ENCODE measurements around the gene CAMK2G. TPM values are rescaled to one million over a fixed set of nuclear protein-coding genes. Genes with fewer than 3 reads are reported as not detected.

The CAMK2G gene
- total RNA-seq, 1 experiment from 2014 or later: 30.2 TPM

- H3K4me1 ChIP-seq: peaks cover 13% of the 10 kb centered on the region
- no peak for DNase-seq
- no peak overlapping the region for H3K4me3 ChIP-seq
- no peaks in the 10 kb centered on the region for H3K27me3 ChIP-seq
- peaks cover 7% of the 10 kb centered on the region; the same call in 1 of the 2 replicates for H3K36me3 ChIP-seq
- H3K27ac ChIP-seq: no peak overlapping the region
- H3K9me3 ChIP-seq (replicated peaks): no peaks in the 10 kb centered on the region
These were observed 7.7 kb downstream of the CAMK2G start for GRCh38 chr10:73866621-73867020.

GRCh38 chr10:73865459-73866442 is 8.6 kb downstream of the CAMK2G start:
- Histone ChIP-seq H3K9me3 (replicated peaks) (no peaks in the 10 kb centered on the region), H3K27me3 (no peaks in the 10 kb centered on the region), H3K36me3 (peaks cover 10% of the 10 kb centered on the region; the same call in 1 of the 2 replicates), H3K27ac (peak overlapping the region; percentile 24; the same call in 1 of the 2 replicates), H3K4me1 (peaks cover 13% of the 10 kb centered on the region), H3K4me3 (no peak overlapping the region)
- peak; percentile 72 to 80 for DNase-seq

- H3K36me3 ChIP-seq: peaks cover 12% of the 10 kb centered on the region; the same call in 1 of the 2 replicates
- H3K27me3 ChIP-seq: no peaks in the 10 kb centered on the region
- no peak for DNase-seq
- H3K27ac ChIP-seq: peak overlapping the region; percentile 24; the same call in 1 of the 2 replicates
- peaks cover 13% of the 10 kb centered on the region for H3K4me1 ChIP-seq
- no peak overlapping the region for H3K4me3 ChIP-seq
- H3K9me3 ChIP-seq (replicated peaks): no peaks in the 10 kb centered on the region
These were observed 9.3 kb downstream of the CAMK2G start for GRCh38 chr10:73865107-73865458.

- Histone ChIP-seq H3K27ac (no peak overlapping the region), H3K27me3 (no peaks in the 10 kb centered on the region), H3K4me1 (peaks cover 13% of the 10 kb centered on the region), H3K36me3 (peaks cover 12% of the 10 kb centered on the region; the same call in 1 of the 2 replicates), H3K9me3 (replicated peaks) (no peaks in the 10 kb centered on the region), H3K4me3 (no peak overlapping the region)
- no peak for DNase-seq
These were observed 10.1 kb downstream of the CAMK2G start for GRCh38 chr10:73864229-73864628.

GRCh38 chr10:73863039-73863817 is 11.1 kb downstream of the CAMK2G start:
- Histone ChIP-seq H3K27me3 (no peaks in the 10 kb centered on the region), H3K27ac (no peak overlapping the region), H3K9me3 (replicated peaks) (no peaks in the 10 kb centered on the region), H3K4me3 (no peak overlapping the region), H3K4me1 (peaks cover 13% of the 10 kb centered on the region), H3K36me3 (peaks cover 12% of the 10 kb centered on the region)
- peak in 1 of 2 experiments; percentile 26 for DNase-seq

GRCh38 chr10:73862011-73862410 is 12.3 kb downstream of the CAMK2G start:
- Histone ChIP-seq H3K27ac (no peak overlapping the region), H3K9me3 (replicated peaks) (no peaks in the 10 kb centered on the region), H3K4me1 (peaks cover 13% of the 10 kb centered on the region), H3K27me3 (no peaks in the 10 kb centered on the region), H3K36me3 (peaks cover 12% of the 10 kb centered on the region), H3K4me3 (no peak overlapping the region)
- DNase-seq: no peak

- H3K27me3 ChIP-seq: no peaks in the 10 kb centered on the region
- no peak for DNase-seq
- H3K4me3 ChIP-seq: no peak overlapping the region
- H3K4me1 ChIP-seq: peaks cover 6% of the 10 kb centered on the region
- H3K9me3 ChIP-seq (replicated peaks): no peaks in the 10 kb centered on the region
- peaks cover 17% of the 10 kb centered on the region for H3K36me3 ChIP-seq
- no peak overlapping the region for H3K27ac ChIP-seq
These were observed 14.4 kb downstream of the CAMK2G start for GRCh38 chr10:73859784-73860491.

- Histone ChIP-seq H3K27ac (no peak overlapping the region), H3K4me3 (no peak overlapping the region), H3K4me1 (peaks cover 4% of the 10 kb centered on the region; the same call in 1 of the 2 replicates), H3K27me3 (no peaks in the 10 kb centered on the region), H3K9me3 (replicated peaks) (no peaks in the 10 kb centered on the region), H3K36me3 (peaks cover 15% of the 10 kb centered on the region)
- no peak for DNase-seq
These were observed 14.9 kb downstream of the CAMK2G start for GRCh38 chr10:73859428-73859783.

- DNase-seq: no peak
- Histone ChIP-seq H3K4me1 (peaks cover 4% of the 10 kb centered on the region; the same call in 1 of the 2 replicates), H3K27me3 (no peaks in the 10 kb centered on the region), H3K27ac (no peak overlapping the region), H3K4me3 (no peak overlapping the region), H3K9me3 (replicated peaks) (no peaks in the 10 kb centered on the region), H3K36me3 (peaks cover 12% of the 10 kb centered on the region)
These were observed 15.5 kb downstream of the CAMK2G start for GRCh38 chr10:73858750-73859427.

GRCh38 chr10:73858013-73858708 is 16.2 kb downstream of the CAMK2G start:
- no peak for DNase-seq
- no peaks in the 10 kb centered on the region for H3K27me3 ChIP-seq
- H3K4me3 ChIP-seq: no peak overlapping the region
- H3K9me3 ChIP-seq (replicated peaks): no peaks in the 10 kb centered on the region
- peaks cover 3% of the 10 kb centered on the region; the same call in 1 of the 2 replicates for H3K4me1 ChIP-seq
- H3K36me3 ChIP-seq: peaks cover 12% of the 10 kb centered on the region
- no peak overlapping the region for H3K27ac ChIP-seq

GRCh38 chr10:73857446-73857845 is 16.9 kb downstream of the CAMK2G start:
- no peaks in the 10 kb centered on the region for H3K9me3 ChIP-seq (replicated peaks)
- H3K4me1 ChIP-seq: no peaks in the 10 kb centered on the region
- H3K27ac ChIP-seq: no peak overlapping the region
- no peak for DNase-seq
- H3K36me3 ChIP-seq: peaks cover 12% of the 10 kb centered on the region
- no peaks in the 10 kb centered on the region for H3K27me3 ChIP-seq
- no peak overlapping the region for H3K4me3 ChIP-seq

GRCh38 chr10:73856261-73856660 is 18.1 kb downstream of the CAMK2G start:
- Histone ChIP-seq H3K27ac (no peak overlapping the region), H3K9me3 (replicated peaks) (no peaks in the 10 kb centered on the region), H3K36me3 (peaks cover 12% of the 10 kb centered on the region), H3K27me3 (no peaks in the 10 kb centered on the region), H3K4me1 (no peaks in the 10 kb centered on the region), H3K4me3 (no peak overlapping the region)
- no peak for DNase-seq

GRCh38 chr10:73855413-73855812 is 18.9 kb downstream of the CAMK2G start:
- no peaks in the 10 kb centered on the region for H3K27me3 ChIP-seq
- no peaks in the 10 kb centered on the region for H3K9me3 ChIP-seq (replicated peaks)
- H3K36me3 ChIP-seq: peaks cover 7% of the 10 kb centered on the region
- H3K27ac ChIP-seq: no peak overlapping the region
- DNase-seq: no peak
- H3K4me3 ChIP-seq: no peak overlapping the region
- no peaks in the 10 kb centered on the region for H3K4me1 ChIP-seq
